Brain microvascular endothelial cell (primary cell): ENCODE results near the gene KBTBD3.
A peak's percentile ranks its signal among the peaks of the same experiment; 100 is the strongest.

Source experiments
- DNase-seq: peaks from one replicate; pipeline ENCODE4 v3.0.0-alpha.2; 2020
- H3K27ac ChIP-seq: fragments of 250-450 bp; sonication (Bioruptor Pico); 2 replicates; pipeline ENCODE4 v1.5.1; 2020; ENCODE audit warnings: mild to moderate bottlenecking, moderate library complexity
- H3K27me3 ChIP-seq: fragments of 250-450 bp; sonication (Bioruptor Pico); replicated peaks from 2 replicates; pipeline ENCODE4 v1.5.1; 2020; ENCODE audit warnings: mild to moderate bottlenecking
- H3K36me3 ChIP-seq: fragments of 250-450 bp; sonication (Bioruptor Pico); replicated peaks from 2 replicates; pipeline ENCODE4 v1.5.1; 2020; ENCODE audit warnings: mild to moderate bottlenecking
- H3K4me3 ChIP-seq: 2 replicates; pipeline ENCODE4 v1.5.1; 2011; ENCODE audit warnings: low read depth, mild to moderate bottlenecking, control low read depth, low read length, moderate library complexity
- CTCF ChIP-seq: IDR thresholded peaks from 2 replicates; pipeline ENCODE4 v1.5.1; 2011; ENCODE audit warnings: low read depth, mild to moderate bottlenecking, moderate library complexity, low read length, control low read depth, inconsistent platforms; ENCODE audit errors: missing control alignments
- in situ Hi-C: cut with HindIII; loops from 2 replicates; pipeline ENCODE4 v1.10.0; 2017; ENCODE audit warnings: low sequenced_read_pairs, low pct_ligation_motif_present

The KBTBD3 gene, protein sequence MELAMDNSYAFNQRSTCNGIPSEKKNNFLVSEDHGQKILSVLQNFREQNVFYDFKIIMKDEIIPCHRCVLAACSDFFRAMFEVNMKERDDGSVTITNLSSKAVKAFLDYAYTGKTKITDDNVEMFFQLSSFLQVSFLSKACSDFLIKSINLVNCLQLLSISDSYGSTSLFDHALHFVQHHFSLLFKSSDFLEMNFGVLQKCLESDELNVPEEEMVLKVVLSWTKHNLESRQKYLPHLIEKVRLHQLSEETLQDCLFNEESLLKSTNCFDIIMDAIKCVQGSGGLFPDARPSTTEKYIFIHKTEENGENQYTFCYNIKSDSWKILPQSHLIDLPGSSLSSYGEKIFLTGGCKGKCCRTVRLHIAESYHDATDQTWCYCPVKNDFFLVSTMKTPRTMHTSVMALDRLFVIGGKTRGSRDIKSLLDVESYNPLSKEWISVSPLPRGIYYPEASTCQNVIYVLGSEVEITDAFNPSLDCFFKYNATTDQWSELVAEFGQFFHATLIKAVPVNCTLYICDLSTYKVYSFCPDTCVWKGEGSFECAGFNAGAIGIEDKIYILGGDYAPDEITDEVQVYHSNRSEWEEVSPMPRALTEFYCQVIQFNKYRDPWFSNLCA

DNA sequence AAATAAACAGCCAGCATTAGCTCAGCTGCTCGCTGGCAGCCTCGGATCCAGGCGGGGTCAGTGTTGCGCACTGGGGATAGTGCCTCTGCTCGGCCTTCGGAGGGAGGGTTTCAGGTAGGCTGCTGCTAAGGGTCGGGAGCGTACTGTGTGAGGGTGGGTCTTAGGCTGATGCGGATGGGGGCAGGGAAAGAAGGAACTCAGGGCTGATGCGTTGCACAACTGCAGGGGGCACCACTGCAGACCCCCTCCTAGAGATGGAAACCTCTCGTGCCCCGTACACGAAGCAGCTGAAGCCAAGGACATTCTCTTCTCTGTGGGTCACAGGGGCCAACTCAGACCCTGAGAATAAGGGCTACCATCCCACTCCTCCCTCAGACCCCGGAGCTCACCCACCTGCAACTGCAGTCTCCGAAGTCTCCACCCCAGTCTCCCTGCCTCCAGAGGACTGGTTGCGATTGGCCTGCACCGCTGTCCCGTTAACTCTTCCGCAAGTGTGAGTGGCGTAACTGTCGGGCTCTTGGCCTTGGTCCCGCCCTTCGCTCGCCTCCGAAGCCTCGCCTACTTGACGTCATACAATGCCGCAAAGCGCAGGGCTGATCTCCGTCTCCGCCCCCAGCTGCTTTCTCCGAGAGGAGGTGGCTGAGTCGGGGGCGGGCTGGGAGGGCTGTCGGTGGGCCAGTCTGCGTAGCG is at the start of gene KBTBD3:
Gene KBTBD3, minus strand, starts transcription at position 429 of the 690 bp plus-strand sequence. CDS start 18,250 bp downstream, outside the sequence.
- H3K27ac ChIP-seq: peak within 1 kb of the TSS; percentile 91
- no peaks in the 10 kb centered on the region for H3K27me3 ChIP-seq
- peak; percentile 59 for TF ChIP-seq CTCF
- in situ Hi-C loops: no loop called here
- peaks cover 8% of the 10 kb centered on the region for H3K36me3 ChIP-seq
- peak; percentile 99 for DNase-seq
- peak within 1 kb of the TSS; percentile 98 for H3K4me3 ChIP-seq

- in situ Hi-C loops: no loop called here
- no peak for DNase-seq
- no peak overlapping the region for H3K27ac ChIP-seq
- no peak for TF ChIP-seq CTCF
- H3K36me3 ChIP-seq: no peaks in the 10 kb centered on the region
- H3K4me3 ChIP-seq: no peak overlapping the region
- H3K27me3 ChIP-seq: no peaks in the 10 kb centered on the region
Measured at GRCh38 chr11:106121570-106122320, 44.6 kb upstream of the KBTBD3 start.

- DNase-seq: no peak
- no peak for TF ChIP-seq CTCF
- Histone ChIP-seq H3K27ac (no peak overlapping the region), H3K4me3 (no peak overlapping the region), H3K27me3 (no peaks in the 10 kb centered on the region), H3K36me3 (no peaks in the 10 kb centered on the region)
- in situ Hi-C loops: no loop called here
Measured at GRCh38 chr11:106105986-106106385, 28.8 kb upstream of the KBTBD3 start.

GRCh38 chr11:106101819-106102218 is 24.7 kb upstream of the KBTBD3 start:
- peak; percentile 10 for DNase-seq
- no peak overlapping the region for H3K27ac ChIP-seq

More at GRCh38 chr11:106101819-106102218, 24.7 kb upstream of the KBTBD3 start:
- no peak overlapping the region for H3K4me3 ChIP-seq
- no peaks in the 10 kb centered on the region for H3K27me3 ChIP-seq
- in situ Hi-C loops: no loop called here
- peaks cover 10% of the 10 kb centered on the region for H3K36me3 ChIP-seq
- TF ChIP-seq CTCF: no peak
